Measurements from ENCODE around the gene KSR2.

DNA sequence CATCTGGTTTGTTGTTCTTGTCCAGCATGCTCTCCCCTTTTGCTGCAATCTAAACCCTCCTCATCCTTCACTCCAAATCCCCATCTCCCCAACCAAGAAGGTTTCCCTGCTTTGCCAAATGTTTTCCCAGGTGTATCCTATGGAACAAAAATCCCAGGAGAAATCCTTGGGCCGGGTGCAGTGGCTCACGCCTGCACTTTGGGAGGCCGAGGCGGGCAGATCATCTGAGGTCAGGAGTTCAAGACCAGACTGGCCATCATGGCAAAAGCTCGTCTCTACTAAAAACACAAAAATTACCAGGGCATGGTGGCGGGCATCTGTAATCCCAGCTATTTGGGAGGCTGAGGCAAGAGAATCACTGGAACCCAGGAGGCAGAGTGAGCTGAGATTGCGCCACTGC lies 5.0 kb downstream of the KSR2 start:
- TF ChIP-seq POLR2AphosphoS5 (IDR thresholded peaks at IDR 0.05; ENCODE audit: borderline replicate concordance, low read depth, low read length) (no peak), EZH2 (IDR thresholded peaks at IDR 0.05) (no peak), FOXP2 (optimal IDR thresholded peaks at IDR 0.05; ENCODE audit: control extremely low read depth, extremely low read length, insufficient read depth) (no peak)

Measured in SK-N-MC (cell line).